ENCODE results near the gene XAGE1B.

Gene XAGE1B

Small RNA genes lying within 50 kb of the gene (small RNA-seq; reads per million reads assigned to genes)
- gene BX510359.8 (0 reads per million in 2 experiments), gene RBM22P7 (0 reads per million in 2 experiments)
